HG03575 (cell line): Measurements from ENCODE around the gene TPST2.
"Not testable (repeated sequence)": the region's sequence is repeated elsewhere in the genome, so short reads cannot be mapped to it uniquely, and the experiment has no call there.

Experiments
- ATAC-seq: cut with Tn5 transposase; IDR thresholded peaks from one replicate; pipeline ENCODE4 v1.9.1; 2021; ENCODE audit not compliant: unreplicated experiment, insufficient number of reproducible peaks, low FRiP score; ENCODE audit errors: extremely low read depth

Gene TPST2

DNA sequence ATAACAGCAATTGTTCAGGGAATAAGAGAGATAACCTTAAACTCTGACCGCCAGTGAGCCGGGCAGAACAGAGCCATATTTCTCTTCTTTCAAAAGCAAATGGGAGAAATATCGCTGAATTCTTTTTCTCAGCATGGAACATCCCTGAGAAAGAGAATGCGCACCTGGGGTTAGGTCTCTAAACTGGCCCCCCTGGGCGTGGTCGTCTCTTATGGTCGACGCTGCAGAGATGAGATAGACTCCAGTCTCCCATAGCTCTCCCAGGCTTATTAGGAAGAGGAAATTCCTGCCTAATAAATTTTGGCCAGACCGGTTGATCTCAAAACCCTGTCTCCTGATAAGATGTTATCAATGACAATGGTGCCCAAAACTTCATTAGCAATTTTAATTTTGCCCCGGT lies 23.8 kb upstream of the TPST2 start:
- not testable (repeated sequence) for ATAC-seq

DNA sequence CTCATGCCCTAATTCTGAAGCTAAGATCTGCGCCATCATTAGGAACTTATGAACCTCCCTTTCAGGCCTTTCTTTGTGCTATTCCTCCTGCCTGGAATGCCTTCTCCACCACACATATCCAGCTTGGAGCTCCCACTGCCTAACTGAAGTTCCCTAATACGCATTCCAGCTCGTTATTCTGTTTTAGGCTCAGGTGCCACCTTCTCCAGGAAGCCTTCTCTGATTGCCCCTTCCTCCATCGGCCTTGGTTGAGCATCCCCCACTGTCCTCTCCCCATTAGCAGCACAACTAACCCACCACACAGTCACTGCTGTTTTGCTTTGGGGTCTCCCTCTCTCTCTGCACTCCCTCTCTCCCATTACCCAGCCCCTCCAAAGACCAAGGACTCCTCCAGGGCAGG lies 22.7 kb upstream of the TPST2 start:
- no peak for ATAC-seq

DNA sequence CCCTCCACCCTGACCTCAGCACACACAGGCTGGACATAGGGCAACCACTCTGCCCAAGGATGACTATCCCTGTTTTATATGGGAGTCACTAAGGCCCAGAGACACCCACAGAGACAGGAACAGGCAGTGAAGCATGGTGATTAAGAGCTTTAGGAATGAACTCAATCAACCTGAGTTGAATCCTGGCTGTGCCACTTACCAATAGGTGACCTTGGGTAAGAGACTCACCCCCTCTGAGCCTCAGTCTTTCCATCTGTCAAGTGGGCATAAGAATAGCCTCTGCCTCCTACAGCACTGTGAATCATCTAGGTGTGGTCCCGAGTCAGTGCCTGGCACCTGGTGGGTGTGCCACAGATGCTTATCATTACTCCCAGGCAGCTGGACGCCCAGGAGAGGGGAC lies 21.1 kb upstream of the TPST2 start:
- no peak for ATAC-seq

DNA sequence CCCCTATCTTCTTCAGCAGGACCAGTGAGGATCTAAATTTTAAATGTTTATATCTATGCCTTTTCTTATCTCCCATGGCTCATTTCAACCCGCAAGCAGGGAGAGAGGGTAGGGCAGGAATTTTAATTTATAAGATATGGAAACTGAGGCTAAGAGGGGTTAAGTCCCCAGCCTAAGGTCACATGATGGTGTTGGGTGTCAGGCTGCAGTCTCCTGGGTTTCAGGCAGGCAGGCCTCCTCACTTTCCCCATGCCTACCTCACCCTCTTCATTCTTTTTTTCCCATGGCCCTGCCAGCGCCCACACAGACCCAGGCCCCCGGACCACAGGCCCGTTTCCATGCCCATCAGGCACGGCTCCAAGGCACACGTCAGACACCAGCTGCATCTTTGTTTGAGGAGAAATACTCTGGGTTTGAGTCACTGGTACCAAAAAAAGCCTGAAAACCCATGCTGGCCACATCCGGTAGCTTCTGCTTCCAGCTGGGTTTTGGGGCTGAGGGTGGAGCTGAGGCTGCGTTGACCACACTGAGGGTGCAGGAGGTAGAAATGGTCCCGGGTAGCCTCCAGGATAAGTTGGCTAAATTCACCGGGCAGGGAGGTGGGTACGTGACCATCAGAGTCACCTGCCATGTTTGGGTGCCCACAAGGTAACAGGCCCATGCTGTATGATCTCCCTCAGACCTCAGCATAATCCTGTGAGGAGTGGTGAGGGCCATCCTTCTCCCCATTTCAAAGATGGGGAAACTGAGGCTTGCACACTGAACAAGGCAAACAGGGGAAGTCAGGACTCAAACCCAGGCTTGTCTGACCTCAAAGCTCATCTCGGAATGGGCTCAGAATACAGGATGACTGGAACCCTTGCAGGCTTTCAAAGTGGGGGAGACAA lies 20.4 kb upstream of the TPST2 start:
- ATAC-seq: peak; percentile 53

DNA sequence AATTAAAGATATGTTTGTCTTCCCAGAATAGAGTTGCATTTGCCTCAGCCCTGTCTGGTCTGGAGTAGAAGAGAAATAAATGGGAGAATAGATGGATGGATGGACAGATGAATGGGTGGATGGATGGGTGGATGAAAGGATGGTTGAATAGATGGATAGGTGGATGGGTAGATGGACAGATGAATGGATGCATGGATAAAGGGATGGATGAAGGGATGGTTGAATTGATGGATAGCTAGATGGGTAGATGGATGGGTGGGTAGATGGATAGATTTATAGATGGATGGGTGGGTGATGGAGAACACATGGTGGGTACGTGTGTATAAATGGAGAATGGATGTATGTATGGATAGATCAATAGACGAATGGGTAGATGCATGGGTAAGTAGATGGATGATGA lies 19.4 kb upstream of the TPST2 start:
- no peak for ATAC-seq

DNA sequence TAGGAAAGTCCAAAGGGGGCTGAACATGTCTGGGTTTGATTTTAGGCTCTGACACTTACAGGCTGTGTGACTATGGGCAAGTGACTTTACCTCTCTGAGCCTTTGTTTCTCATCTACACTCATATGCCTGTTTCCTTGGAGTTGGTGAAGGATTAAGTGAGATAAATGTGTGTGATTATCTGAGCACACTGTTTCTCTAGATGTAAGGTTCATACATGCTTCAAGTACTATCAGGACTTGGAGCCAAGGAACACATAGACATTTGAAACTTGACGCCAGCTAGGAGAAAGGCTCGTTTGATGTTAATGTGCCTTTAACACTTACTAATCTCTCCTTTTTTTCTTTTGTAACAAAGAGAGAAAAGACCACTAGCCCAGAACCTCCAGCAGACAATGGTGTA lies 18.2 kb upstream of the TPST2 start:
- ATAC-seq: no peak

DNA sequence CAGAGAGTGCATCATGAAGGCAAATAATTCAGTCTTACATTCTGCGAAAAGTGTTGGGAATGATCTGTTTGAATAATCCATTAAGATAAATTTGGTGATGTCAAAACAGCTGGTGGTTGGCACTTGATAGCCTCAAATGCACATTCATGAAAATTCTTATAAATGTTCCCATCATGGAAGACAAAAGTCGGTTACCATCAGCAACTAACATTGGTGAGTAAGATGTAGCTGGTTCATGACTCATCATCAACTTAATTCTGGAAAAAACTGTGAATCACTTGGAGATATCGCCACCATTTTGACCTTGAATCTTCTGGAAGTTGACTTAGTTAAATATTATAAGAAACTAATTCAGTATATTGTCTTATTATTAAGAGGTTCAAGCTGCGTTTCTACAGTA lies 16.7 kb upstream of the TPST2 start:
- ATAC-seq: no peak

DNA sequence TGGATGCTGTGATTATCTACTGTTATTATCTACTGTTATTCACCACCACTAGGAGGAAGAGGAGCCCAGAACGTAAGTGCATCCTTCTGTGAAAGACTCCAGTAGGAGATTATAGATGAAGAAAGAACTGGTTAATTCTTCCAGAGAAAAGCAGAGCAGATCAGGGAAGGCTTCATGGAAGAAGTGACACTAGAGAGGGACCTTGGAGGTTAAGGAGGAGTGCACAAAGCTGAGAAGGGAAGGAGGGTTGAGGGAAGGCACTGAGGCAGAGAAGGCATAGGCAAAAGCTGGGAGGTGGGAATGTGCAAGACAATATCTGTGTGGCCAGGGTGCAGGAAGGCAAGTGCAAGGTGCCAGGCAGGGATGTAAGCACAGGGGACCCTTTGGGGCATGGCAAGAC lies 14.4 kb upstream of the TPST2 start:
- no peak for ATAC-seq

DNA sequence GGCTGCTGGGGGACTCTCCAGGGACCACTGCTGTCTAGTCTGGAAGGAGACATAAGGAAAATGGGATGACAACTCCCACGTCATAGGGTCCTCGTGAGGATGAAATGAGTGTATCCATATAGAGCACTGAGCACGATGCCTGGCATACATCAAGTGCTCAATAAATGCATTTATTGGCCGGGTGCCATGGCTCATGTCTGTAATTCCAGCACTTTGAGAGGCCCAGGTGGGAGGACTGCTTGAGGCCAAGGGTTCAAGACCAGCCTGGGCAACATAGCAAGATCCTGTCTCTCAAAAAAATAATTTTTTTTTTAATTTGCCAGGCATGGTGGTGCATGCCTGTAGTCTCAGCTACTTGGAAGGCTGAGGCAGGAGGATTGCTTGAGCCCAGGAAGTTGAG lies 12.2 kb upstream of the TPST2 start:
- ATAC-seq: no peak

DNA sequence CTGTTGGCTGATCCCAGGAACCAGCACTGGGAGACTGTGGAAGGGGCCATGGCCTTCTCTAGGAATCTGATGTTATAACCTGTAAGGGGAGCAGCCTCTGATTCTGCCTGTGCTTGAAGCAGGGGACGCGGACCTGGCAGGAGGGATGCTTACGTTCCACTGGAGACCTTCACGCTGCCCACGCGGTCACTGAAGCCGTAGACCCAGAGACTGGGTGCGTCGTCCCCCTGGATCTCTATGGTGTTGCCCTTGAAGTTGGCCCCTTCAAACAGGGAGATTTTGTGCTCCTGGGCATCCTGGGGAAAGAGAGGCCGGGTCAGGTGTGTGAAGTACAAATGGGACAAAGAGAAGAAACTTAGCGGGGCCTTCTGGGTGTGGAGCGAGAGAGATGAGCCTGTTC lies 11.8 kb upstream of the TPST2 start:
- ATAC-seq: no peak

DNA sequence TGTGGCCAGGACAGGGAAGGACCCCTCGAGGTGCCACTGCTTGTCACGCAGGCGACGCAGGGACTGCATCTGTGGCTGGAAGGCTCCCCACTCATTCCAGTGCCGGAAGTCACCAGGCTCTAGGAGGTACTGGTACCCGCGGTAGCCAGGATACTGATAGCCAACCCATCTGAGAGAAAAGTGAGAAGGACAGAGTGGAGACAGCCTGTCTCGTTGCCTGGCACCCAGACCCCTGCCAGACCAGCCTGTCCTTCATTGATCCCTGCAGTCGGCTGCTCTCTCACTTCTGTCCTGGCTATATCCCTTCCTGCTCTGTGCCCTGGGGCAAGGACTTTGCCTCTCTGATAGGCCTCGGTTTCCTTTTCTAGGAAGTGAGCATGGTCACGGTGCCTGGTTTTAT lies 9.6 kb upstream of the TPST2 start:
- ATAC-seq: no peak

DNA sequence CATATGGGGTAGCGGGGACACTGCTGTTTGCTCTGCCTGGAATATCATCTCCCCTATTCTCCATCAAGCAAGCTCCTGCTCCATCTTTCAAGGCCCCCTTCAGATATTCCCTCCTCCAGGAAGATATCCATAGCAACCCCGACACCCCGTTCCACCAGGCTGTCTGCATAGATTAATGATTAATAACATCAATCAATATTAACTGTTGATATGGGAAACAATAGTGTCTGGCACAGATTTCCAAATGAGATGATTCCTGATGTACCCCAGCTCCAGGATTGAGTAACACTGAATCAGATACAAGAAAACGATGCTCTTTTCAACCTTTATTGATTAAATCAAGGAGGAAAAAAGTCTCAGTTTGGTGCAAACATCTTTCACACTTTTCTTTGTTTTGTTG lies 7.5 kb upstream of the TPST2 start:
- ATAC-seq: no peak

DNA sequence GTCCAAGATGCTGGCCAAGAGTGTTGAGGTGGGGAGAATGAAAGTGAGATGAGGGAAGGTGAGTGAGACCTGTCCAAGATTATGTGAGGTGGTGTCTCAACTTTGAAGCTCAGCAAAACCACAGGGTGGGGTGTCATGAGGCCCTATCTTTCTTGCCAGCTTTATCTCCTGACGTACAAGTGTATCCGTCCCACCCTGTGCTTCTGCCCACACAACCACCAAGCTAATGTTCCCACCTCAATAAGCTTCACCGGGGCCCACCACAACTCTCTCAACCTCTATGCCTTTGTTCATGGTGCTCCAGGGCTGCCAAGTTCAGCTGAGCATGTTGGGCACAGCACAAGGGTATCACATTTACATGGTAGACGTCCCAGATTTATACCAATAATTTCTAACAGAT lies 7.1 kb upstream of the TPST2 start:
- ATAC-seq: no peak

DNA sequence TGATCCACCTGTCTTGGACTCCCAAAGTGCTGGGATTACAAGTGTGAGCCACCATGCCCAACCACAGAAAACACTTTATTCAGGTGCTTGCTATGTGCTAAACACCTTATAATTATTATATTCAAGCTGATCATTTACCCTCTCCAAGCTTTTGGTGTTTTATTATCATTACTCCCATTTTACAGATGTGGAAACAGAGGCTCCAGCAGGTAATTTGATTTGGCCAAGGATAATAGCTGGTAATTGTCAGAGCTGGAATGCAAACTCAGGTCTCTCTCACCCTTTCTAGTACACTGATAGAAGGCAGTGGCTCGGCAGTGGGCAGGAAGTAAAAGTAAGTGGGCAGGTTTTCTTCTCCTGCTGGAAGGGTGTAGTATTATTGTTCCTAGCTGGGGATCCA lies 3.8 kb upstream of the TPST2 start:
- no peak for ATAC-seq

DNA sequence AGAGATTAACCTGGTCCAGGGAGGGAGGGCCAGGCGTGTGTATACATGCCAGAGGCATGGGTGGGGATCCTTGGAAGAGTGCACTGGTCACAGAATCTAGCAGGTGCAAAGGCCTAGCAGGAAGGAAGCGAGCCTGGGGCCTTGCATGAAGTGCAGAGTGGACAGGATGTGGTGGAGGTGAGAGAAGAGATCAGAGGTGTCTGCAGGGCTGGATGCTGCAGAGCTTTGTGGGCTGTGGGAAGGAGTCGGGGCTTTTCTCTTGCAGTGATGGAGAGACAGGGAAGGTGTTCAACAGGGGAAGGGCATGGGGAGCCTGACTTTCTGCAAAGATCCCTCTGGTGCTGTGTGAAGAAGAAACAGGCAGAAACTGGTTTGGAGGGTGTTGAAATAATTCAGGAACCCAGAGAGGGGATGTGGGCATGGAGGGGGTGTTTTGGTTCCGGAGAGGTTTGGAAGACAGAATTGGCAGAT lies 2.5 kb upstream of the TPST2 start:
- no peak for ATAC-seq

DNA sequence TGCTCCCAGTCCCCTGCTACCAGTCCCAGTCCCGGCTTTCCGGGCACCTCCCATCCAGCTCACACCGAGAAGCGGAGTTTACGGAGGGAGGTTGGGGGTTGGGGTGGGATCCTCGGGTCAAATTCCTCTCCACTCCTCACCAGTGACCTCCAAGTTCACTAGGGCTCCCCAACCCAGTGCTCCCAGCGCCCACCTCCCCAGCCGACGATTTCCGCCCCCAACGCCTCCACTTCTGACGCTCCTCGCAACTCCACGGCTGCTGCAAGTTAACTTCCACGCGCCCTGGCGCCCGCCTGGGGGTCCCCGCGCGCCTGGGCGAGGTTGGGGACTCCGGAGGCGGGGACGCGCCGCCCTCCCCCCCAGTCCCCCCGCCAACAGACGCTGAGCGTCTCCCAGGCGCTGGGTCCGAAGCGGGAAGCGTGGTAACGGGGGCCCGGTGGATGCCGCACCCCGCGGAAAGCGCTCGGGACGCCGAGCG lies 526 bp downstream of the TPST2 start:
- no peak for ATAC-seq

DNA sequence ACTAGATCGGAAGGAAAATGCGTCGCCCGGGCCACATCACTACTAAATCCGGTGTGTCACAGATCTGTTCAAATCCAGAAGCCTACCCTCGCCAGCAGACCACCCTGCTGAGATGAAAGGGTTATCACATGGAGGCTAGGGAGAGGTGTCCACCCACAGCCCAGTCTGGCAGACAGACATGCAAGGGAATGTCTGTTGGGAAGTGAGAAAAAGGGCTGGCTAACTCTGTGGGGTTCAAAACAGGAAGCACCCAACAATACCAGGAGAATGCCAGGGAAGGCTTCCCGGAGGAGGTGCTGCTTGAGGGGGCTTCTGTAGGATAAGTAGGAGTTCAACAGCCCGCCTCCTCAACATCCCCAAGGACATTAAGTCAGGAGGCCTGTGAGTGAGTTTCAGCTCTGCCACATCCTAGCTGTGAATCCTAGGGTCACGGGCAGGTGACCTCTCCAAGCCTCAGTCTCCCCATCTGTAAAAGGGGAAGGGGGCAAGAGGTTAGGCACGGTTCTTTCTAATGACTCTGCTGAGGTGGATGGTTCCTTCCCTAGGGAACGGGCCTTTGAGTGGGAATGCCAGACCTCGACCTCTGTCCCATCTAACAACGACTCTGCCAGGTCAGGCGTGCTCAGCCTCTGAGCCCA lies 1.1 kb downstream of the TPST2 start:
- ATAC-seq: no peak

DNA sequence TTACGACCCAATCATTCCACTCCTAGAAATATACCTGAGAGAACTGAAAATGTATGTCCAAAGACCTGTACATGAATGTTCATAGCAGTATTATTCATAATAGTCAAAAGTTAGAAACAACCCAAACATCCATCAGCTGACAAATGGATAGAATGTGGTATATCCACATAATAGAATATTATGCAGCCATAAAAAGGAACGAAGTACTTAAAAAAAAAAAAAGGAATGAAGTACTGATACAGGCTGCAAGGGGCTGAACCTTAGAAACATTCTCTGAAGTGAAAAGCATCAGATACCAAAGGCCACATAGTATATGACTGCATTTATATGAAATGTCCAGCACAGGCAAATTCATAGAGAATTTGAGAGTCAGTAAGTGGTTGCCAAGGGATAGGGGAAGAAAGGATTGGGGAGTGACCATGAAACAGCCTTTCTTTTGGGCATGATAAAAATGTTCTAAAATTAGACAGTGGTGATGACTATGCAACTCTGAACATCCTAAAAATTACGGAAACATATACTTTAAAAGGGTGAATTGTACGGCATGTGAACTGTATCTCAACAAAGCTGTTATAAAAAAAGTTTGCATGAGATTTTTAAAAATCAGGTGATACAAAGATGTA lies 1.8 kb downstream of the TPST2 start:
- no peak for ATAC-seq

DNA sequence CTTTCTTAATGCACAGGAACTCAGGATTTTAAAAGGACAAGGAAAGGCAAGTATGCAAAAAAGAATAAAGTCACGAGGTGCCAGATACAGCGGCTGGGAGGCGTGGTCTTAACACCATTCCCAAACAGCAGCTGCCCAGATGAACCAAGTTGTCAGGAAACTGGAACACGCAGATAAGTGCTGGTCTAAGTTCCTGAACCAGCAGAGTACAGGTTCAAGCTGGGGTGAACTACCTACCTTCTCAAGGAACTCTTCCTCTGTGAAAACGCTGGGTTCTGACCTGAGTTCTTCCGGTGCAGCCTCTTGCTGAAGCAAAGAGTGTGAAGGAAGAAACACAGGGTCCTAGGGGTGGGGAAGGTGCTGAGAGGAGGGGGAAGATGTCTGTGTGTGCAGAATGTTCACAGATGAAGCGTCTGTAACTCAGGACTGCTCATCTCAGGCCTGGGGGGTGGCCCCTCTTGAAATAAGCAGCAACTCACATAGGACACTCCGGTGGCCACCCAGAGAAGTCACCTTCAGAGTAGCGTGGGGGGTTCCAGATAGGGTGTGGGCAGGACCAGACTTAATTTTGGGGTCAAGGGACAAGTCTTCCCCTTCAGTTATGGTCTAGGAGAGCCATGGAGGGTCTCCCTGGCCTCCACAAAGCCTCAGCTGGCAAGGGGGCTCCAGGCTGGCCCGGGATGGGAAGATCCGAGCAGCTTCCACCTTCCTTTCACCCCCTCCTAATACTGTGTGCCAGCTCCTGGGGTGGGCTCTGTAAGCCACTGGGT lies 3.2 kb downstream of the TPST2 start:
- no peak for ATAC-seq
